Skin epidermis (tissue), 12 donors: ENCODE data around the gene SERPINA12.
A peak's percentile ranks its signal among the peaks of the same experiment; 100 is the strongest.

ENCODE experiments used
- H3K27ac ChIP-seq, 21 experiments: fragments of 200-600 bp; sonication (generic) in 11 of 21; one replicate each; pipeline ENCODE4 v1.5.0; 2020; ENCODE audit warnings: mild to moderate bottlenecking in 3 of 21, inconsistent platforms in 2 of 21, moderate library complexity in 2 of 21
- H3K4me3 ChIP-seq, 7 experiments: fragments of 200-600 bp; sonication (generic) in 2 of 7; one replicate each; pipeline ENCODE4 v1.5.0; 2020; ENCODE audit warnings: inconsistent platforms in 2 of 7, mild to moderate bottlenecking in 2 of 7, moderate library complexity in 1 of 7

Gene SERPINA12

DNA sequence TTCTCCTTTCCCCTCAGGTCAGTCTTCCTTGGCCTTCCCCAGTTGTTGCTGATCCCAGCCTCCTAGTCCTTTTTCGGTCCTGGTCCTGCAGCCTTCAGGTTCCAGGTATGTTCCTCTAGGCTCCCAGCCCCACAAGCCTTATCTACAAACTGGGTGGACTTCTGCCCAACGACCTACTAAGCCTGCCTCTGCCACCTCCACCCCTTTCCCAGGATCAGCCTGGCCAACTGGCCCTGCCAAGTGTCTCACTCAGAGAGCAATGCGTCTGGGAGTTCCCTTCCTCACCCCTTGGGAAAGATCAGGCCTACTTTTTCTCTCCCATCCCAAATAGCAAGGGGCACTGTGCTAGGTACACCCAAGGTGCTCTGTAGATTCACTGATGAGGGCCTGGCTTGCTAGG lies at the start of gene SERPINA12:
Gene SERPINA12, minus strand, starts transcription at position 114 of the 400 bp plus-strand sequence. CDS start 11,072 bp downstream, outside the sequence.
- H3K4me3 ChIP-seq, result no peak within 1 kb of the TSS

GRCh38 chr14:94558842-94559241 lies 49.6 kb upstream of the SERPINA12 start:
- Histone ChIP-seq H3K4me3 (no peak overlapping the region), H3K27ac (no peak overlapping the region)

More for the DNA sequence above, at the start of gene SERPINA12:
- H3K27ac ChIP-seq, result peak within 1 kb of the TSS in 1 of 21 experiments; percentile 38

DNA sequence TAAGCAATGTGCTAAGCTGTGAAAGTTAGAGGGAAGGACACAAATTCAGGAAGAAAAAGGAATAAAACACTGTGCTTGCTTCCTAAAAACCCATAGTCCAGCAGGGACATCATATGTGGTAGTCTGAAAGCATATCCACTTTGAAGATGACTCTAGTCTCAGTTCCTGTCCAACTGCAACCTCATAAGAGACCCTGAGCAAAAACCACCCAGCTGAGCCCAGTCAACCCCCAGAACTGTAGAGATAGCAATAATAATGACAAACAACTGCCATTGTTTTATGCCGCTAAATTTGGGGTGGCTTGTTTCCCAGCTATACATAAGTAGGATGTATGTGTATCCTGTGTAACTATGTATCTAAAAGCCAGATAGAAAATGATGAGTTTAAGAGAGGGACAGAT lies 48.1 kb upstream of the SERPINA12 start:
- H3K27ac ChIP-seq, result no peak overlapping the region
- no peak overlapping the region for H3K4me3 ChIP-seq

DNA sequence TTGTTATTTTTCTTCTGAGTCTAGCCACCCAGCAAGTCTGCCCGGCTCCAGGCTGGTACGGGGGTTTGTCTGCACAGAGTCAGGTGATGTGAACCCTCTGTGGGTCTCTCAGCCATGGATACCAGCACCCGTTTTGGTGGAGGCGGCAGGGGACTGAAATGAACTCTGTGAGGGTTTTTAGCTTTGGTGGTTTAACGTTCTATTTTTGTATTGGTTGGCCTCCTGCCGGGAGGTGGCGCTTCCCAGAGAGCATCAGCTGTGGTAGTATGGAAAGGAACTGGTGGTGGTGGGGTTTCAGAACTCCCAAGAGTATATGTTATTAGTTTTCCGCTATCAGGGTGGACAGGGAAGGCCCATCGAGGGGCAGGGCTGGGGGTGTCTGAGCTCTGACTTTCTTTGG lies 46.7 kb upstream of the SERPINA12 start:
- no peak overlapping the region for H3K4me3 ChIP-seq
- H3K27ac ChIP-seq, result no peak overlapping the region

- H3K4me3 ChIP-seq, result no peak overlapping the region
Observed at GRCh38 chr14:94550041-94550440, 40.8 kb upstream of the SERPINA12 start.

GRCh38 chr14:94548999-94549985 lies 40.0 kb upstream of the SERPINA12 start:
- H3K4me3 ChIP-seq, result no peak overlapping the region
- no peak overlapping the region for H3K27ac ChIP-seq

More at GRCh38 chr14:94550041-94550440, 40.8 kb upstream of the SERPINA12 start:
- no peak overlapping the region for H3K27ac ChIP-seq

GRCh38 chr14:94548131-94548998 lies 39.1 kb upstream of the SERPINA12 start:
- H3K4me3 ChIP-seq, result no peak overlapping the region
- H3K27ac ChIP-seq, result no peak overlapping the region

DNA sequence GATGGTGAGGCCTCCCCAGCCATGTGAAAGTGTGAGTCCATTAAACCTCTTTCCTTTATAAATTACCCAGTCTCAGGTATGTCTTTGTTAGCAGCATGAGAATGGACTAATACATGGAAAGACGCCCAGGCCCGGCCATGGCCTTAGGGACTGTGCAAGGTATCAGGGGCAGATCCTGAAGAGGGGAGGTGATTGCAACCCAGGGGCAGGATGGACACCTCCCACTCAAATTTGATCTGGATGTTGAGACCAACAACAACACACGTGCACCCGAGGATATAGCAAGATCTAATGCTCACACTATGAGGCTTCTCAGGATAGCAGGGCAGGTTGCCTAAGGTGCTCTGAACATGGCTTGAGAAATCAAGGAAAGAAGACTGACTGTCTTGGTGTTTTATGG lies 38.5 kb upstream of the SERPINA12 start:
- Histone ChIP-seq H3K27ac (no peak overlapping the region), H3K4me3 (no peak overlapping the region)

- H3K4me3 ChIP-seq, result no peak overlapping the region
- no peak overlapping the region for H3K27ac ChIP-seq
Observed at GRCh38 chr14:94547151-94547680, 37.9 kb upstream of the SERPINA12 start.

DNA sequence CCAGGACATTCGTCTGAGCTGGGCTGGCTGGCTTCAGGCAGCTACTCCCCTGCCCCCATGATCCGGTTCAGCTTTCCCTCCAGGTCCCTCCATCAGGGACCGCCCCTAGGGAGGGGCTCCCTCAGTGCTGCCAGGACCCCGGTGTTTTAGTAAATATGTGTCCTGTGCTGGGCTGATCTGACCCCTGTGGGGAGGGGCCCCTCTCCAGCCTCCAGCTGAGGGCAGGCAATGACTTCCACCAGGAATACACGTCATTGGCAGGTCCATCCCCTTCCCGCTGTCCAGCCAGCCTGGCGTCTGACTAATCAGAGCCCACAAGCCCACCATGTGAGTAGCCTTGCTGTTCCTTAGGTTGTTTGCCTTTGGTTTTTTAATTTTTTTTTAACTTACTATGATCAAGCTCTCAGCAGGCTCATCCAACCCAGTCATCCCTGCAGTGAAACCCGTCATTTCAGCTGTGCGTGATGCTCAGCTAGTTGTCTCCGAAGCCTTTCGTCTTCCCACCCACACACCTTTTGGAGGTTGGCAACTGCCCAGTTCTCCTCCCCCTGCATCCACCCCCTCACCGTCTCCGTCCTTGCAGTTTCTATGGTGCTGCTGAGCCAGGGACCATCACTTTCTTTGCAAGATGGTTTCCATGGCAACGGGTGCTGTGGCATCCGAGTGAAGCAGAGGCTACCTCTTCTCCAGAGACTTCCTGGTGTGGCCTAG lies 36.0 kb upstream of the SERPINA12 start:
- H3K27ac ChIP-seq, result no peak overlapping the region
- no peak overlapping the region for H3K4me3 ChIP-seq

- H3K27ac ChIP-seq, result no peak overlapping the region
- H3K4me3 ChIP-seq, result no peak overlapping the region
Observed at GRCh38 chr14:94544726-94545125, 35.5 kb upstream of the SERPINA12 start.

- peak overlapping the region in 10 of 21 experiments; percentile 3 to 71 (median 48) for H3K27ac ChIP-seq
- no peak overlapping the region for H3K4me3 ChIP-seq
Observed at GRCh38 chr14:94543449-94544124, 34.3 kb upstream of the SERPINA12 start.

DNA sequence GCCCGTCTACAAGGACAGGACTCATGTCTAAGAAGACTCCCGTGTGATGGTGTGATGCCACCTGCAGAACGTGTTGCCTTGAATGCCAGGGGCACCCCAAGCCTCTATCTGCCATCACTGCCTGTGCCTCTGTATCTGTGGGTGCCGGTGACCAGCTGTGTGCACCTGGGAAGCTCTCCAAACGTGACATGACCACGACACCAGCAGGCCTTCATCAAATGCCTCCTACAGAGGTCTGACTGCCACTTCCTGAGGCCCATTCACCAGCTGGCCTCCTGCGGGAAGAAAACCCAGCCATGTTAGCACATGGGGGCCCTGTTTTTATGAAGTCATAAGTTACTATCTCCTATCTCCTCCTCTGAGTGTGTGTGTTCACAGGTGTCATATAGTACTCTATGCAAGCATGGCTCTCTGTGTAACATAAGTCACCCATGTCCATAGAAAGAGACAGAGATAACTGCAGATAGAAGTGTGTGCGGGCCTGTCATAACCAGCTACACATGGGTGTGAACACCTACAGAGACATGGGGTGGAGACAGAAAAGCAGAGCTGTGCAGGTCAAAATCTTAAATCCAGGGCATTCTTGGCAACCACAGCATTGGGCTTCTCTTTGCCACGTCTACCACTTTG lies 33.7 kb upstream of the SERPINA12 start:
- H3K27ac ChIP-seq, result peak overlapping the region in 13 of 21 experiments; percentile 2 to 71 (median 46)
- no peak overlapping the region for H3K4me3 ChIP-seq

DNA sequence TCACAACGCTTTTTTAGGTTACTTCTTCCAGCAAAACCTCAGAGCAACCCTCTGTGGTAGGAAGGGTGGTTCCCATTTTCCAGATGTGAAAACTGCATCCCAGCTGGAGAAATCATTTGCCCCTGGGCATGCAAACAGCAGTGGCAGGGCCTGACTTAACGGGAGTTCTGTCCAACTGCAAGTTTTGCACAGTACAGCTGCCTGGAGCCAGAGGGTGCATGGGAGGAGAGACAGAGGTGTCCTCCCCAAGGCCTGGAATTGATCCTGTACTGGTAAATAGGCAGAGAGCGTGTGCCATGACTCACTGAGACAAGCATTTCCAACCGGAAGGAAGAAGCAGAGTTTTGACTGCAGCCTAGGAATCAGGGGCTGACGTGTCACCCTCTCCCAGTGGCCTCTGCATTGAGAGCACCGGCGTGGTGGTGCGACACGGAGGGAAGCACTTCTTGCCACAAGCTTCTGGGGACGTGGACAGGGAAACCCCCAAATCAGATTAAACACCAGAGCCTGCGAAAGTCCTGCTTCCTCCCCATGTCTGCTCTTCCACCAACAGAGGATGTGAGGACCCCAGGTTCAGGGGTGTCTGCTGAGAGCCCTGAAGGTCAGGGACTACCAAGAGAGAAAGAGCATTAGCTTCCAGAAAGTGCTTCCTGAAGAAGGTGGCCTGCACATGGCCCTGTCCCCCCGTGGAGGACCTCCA lies 33.0 kb upstream of the SERPINA12 start:
- Histone ChIP-seq H3K4me3 (no peak overlapping the region), H3K27ac (peak overlapping the region in 13 of 21 experiments; percentile 2 to 70 (median 46))

GRCh38 chr14:94541234-94541975 lies 32.1 kb upstream of the SERPINA12 start:
- Histone ChIP-seq H3K4me3 (no peak overlapping the region), H3K27ac (no peak overlapping the region)

GRCh38 chr14:94540031-94540794 lies 30.9 kb upstream of the SERPINA12 start:
- H3K27ac ChIP-seq, result no peak overlapping the region

More at GRCh38 chr14:94540031-94540794, 30.9 kb upstream of the SERPINA12 start:
- H3K4me3 ChIP-seq, result no peak overlapping the region
